B cell (primary cell): Measurements from ENCODE around the gene TENM3.

ENCODE experiments used
- CTCF ChIP-seq: fragments of 200-600 bp; IDR thresholded peaks from one replicate; pipeline ENCODE4 v1.8.0; 2022; ENCODE audit warnings: antibody characterized with exemption, mild to moderate bottlenecking
- EZH2 ChIP-seq: IDR thresholded peaks from 2 replicates; pipeline ENCODE4 v1.6.1; 2012; ENCODE audit warnings: borderline replicate concordance, low read depth, mild to moderate bottlenecking, moderate library complexity, low read length; ENCODE audit not compliant: insufficient read depth, poor library complexity, severe bottlenecking

- TF ChIP-seq CTCF (no peak), EZH2 (no peak)
Measured at GRCh38 chr4:182293691-182294255, 50.6 kb downstream of the TENM3 start.
